SK-N-SH (cell line): Measurements from ENCODE around the gene CEP112. TPM values are rescaled to one million over a fixed set of nuclear protein-coding genes. Genes with fewer than 3 reads are reported as not detected.

Source experiments
- CTCF ChIA-PET: fragments of 300-600, 350-600 bp; formaldehyde crosslinking; extraction: SDS; loops from one replicate; lab custom pipeline; 2021; lab: Yijun Ruan, JAX
- POLR2A ChIA-PET: fragments of 350-600 bp; sonication (Branson Sonifier 250); formaldehyde crosslinking; extraction: SDS; loops from one replicate; lab custom pipeline; 2020; ENCODE audit warnings: antibody characterized with exemption, inconsistent platforms; lab: Yijun Ruan, JAX
- DNase-seq: peaks from one replicate; pipeline ENCODE4 v3.0.0; 2012
- H2AFZ ChIP-seq: fragments of 200-600 bp; sonication (generic); 2 replicates; pipeline ENCODE4 v1.8.1; 2016; ENCODE audit warnings: antibody characterized with exemption, mild to moderate bottlenecking, low read depth
- H3F3A ChIP-seq: fragments of 200-600 bp; sonication (generic); replicated peaks from 2 replicates; pipeline ENCODE3; 2016; ENCODE audit warnings: antibody characterized with exemption, mild to moderate bottlenecking; ENCODE audit not compliant: insufficient read depth
- H3K27ac ChIP-seq, 2 experiments: fragments of 200-500 bp in 1 of 2; fragments of 200-600 bp in 1 of 2; sonication (Bioruptor generic) in 1 of 2; sonication (generic), shearing (Covaris generic) in 1 of 2; 2 replicates each; pipeline versions ENCODE4 v1.5.1 to v1.6.1; 2014 to 2016; ENCODE audit warnings: low read depth in 2 of 2, inconsistent platforms in 1 of 2, low read length in 1 of 2, mild to moderate bottlenecking in 1 of 2, mixed read lengths in 1 of 2
- H3K27me3 ChIP-seq: fragments of 200-600 bp; sonication (generic), shearing (Covaris generic); 2 replicates; pipeline ENCODE4 v1.6.1; 2016; ENCODE audit warnings: mixed run types; ENCODE audit not compliant: insufficient read depth
- H3K36me3 ChIP-seq, 2 experiments: fragments of 200-500 bp in 1 of 2; fragments of 200-600 bp in 1 of 2; sonication (Bioruptor generic) in 1 of 2; sonication (generic) in 1 of 2; replicated peaks in 1 of 2; 2 replicates each; pipeline versions ENCODE3 to v1.5.1; 2014 to 2016; ENCODE audit warnings: low read length in 1 of 2, mild to moderate bottlenecking in 1 of 2; ENCODE audit not compliant: insufficient read depth in 2 of 2, control insufficient read depth in 1 of 2
- H3K4me1 ChIP-seq, 2 experiments: fragments of 200-500 bp in 1 of 2; fragments of 200-600 bp in 1 of 2; sonication (Bioruptor generic) in 1 of 2; sonication (generic), shearing (Covaris generic) in 1 of 2; 2 replicates each; pipeline versions ENCODE4 v1.5.1 to v1.6.1; 2014 to 2016; ENCODE audit warnings: low read depth in 1 of 2, low read length in 1 of 2, mixed run types in 1 of 2; ENCODE audit not compliant: insufficient read depth in 2 of 2, control insufficient read depth in 1 of 2
- H3K4me2 ChIP-seq: fragments of 200-600 bp; sonication (generic), shearing (Covaris generic); 2 replicates; pipeline ENCODE4 v1.6.1; 2017; ENCODE audit warnings: mixed run types
- H3K4me3 ChIP-seq, 2 experiments: fragments of 200-500 bp in 1 of 2; fragments of 200-600 bp in 1 of 2; sonication (Bioruptor generic) in 1 of 2; sonication (generic), shearing (Covaris generic) in 1 of 2; 2 replicates each; pipeline versions ENCODE4 v1.5.1 to v1.8.1; 2014 to 2016; ENCODE audit warnings: low read depth in 2 of 2, inconsistent platforms in 1 of 2, low read length in 1 of 2, mild to moderate bottlenecking in 1 of 2, mixed read lengths in 1 of 2, moderate library complexity in 1 of 2
- H3K79me2 ChIP-seq: fragments of 200-600 bp; sonication (generic); 2 replicates; pipeline ENCODE4 v1.8.1; 2017; ENCODE audit warnings: mild to moderate bottlenecking; ENCODE audit not compliant: insufficient read depth
- H3K9ac ChIP-seq: fragments of 200-600 bp; sonication (generic); 2 replicates; pipeline ENCODE4 v1.6.1; 2017; ENCODE audit warnings: mixed run types
- H3K9me2 ChIP-seq: fragments of 200-600 bp; sonication (generic); 2 replicates; pipeline ENCODE4 v1.6.1; 2017; ENCODE audit warnings: mixed run types
- H3K9me3 ChIP-seq: fragments of 200-600 bp; sonication (generic); 2 replicates; pipeline ENCODE4 v1.6.1; 2017; ENCODE audit warnings: mixed run types, mild to moderate bottlenecking, moderate library complexity
- H4K20me1 ChIP-seq: fragments of 200-600 bp; sonication (generic); 2 replicates; pipeline ENCODE4 v1.6.1; 2017; ENCODE audit warnings: mild to moderate bottlenecking, mixed run types; ENCODE audit not compliant: insufficient read depth
- EP300 ChIP-seq, 2 experiments: IDR thresholded peaks; 2 replicates each; pipeline versions ENCODE4 v1.4.0 to v1.6.1; 2012; ENCODE audit warnings: borderline replicate concordance in 1 of 2, low read depth in 1 of 2, low read length in 1 of 2
- EZH2phosphoT487 ChIP-seq: fragments of 200-600 bp; sonication (generic); IDR thresholded peaks from 2 replicates; pipeline ENCODE4 v1.6.1; 2017; ENCODE audit warnings: low read depth, mixed run types, mild to moderate bottlenecking, antibody characterized with exemption, moderate library complexity, borderline replicate concordance
- FOXJ3 ChIP-seq: sonication (generic); formaldehyde crosslinking; IDR thresholded peaks from 2 replicates; pipeline ENCODE4 v1.5.1; 2020; ENCODE audit warnings: mild to moderate bottlenecking, missing genetic modification reagents
- GABPA ChIP-seq: IDR thresholded peaks from 2 replicates; pipeline ENCODE4 v1.4.0; 2012; ENCODE audit warnings: low read depth, mild to moderate bottlenecking
- JUND ChIP-seq: IDR thresholded peaks from 2 replicates; pipeline ENCODE4 v1.4.0; 2012
- POLR2AphosphoS5 ChIP-seq: IDR thresholded peaks from 2 replicates; pipeline ENCODE4 v1.6.1; 2012; ENCODE audit warnings: low read depth, low read length
- RXRA ChIP-seq: IDR thresholded peaks from 2 replicates; pipeline ENCODE4 v1.4.0; 2012; ENCODE audit warnings: low read depth, mild to moderate bottlenecking, borderline replicate concordance
- SMC3 ChIP-seq: IDR thresholded peaks from 2 replicates; pipeline ENCODE4 v1.6.1; 2012; ENCODE audit warnings: low read depth, low read length, improper control_type of control experiment
- TAF1 ChIP-seq: IDR thresholded peaks from 2 replicates; pipeline ENCODE4 v1.6.1; 2012; ENCODE audit warnings: low read depth, mild to moderate bottlenecking, low read length, moderate library complexity, borderline replicate concordance
- TCF12 ChIP-seq: IDR thresholded peaks from 2 replicates; pipeline ENCODE4 v1.4.0; 2012
- WGBS: methylation state at CpG from one replicate; pipeline ENCODE4 v1.1.6; 2017; ENCODE audit warnings: low lambda C conversion rate; 5-methylcytosine and 5-hydroxymethylcytosine counted together
- polyA plus RNA-seq, 3 experiments: library from polyadenylated mRNA; depleted of rRNA; stranded (reverse); fragments of >200 nt; gene quantifications; 2 replicates each; pipeline ENCODE4 v1.2.3, GENCODE V29; 2012
- TF ChIP-seq, protein P1 (sequence below): fragments of 150-350 bp; IDR thresholded peaks from 2 replicates; pipeline ENCODE4 v1.6.1; 2017; ENCODE audit warnings: antibody characterized with exemption, low read length, low read depth, borderline replicate concordance
- TF ChIP-seq, protein P2 (sequence below): IDR thresholded peaks from 2 replicates; pipeline ENCODE4 v1.4.0; 2012; ENCODE audit warnings: low read depth
- TF ChIP-seq, protein P3 (sequence below): fragments of 200-600 bp; sonication (generic); IDR thresholded peaks from 2 replicates; pipeline ENCODE4 v1.6.1; 2017; ENCODE audit warnings: antibody characterized with exemption, mild to moderate bottlenecking, moderate library complexity
- TF ChIP-seq, protein P4 (sequence below): fragments of 150-350 bp; IDR thresholded peaks from 2 replicates; pipeline ENCODE4 v1.6.1; 2016; ENCODE audit warnings: mild to moderate bottlenecking, low read depth, low read length
- TF ChIP-seq, protein P5 (sequence below): IDR thresholded peaks from 2 replicates; pipeline ENCODE4; 2012

CEP112 gene
- polyA plus RNA-seq, 1 of the 3 experiments (the other 2 are of a cell fraction) = 7.9 TPM

DNA sequence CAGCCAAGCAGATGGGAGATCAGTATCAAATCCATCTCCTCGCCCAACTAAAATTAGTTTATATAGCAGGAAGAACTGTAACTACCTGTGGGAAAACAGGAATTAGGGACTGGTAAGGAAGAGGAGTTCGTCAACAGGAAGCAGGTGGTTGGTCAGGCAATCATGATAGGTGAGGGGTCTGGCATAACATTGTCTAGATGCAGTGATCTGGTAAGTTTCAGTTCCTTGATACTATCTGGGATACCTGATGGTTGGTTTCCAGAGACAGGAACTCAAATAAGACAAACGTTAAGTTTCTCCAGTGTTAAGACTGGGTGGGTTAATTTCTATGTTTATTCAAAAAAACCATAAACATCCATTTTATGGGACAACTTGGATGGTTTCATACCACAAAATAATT is 53.8 kb downstream of the CEP112 start:
- 94% methylated on average over 3 of the region's 3 CpGs for WGBS
- no peak for DNase-seq
- Histone ChIP-seq H3K79me2 (no peaks in the 10 kb centered on the region), H3F3A (no peaks in the 10 kb centered on the region), H4K20me1 (no peaks in the 10 kb centered on the region), H3K4me1 (no peaks in the 10 kb centered on the region), H3K27me3 (no peaks in the 10 kb centered on the region), H2AFZ (no peak overlapping the region), H3K4me2 (no peak overlapping the region), H3K27ac (no peak overlapping the region), H3K4me3 (no peak overlapping the region), H3K36me3 (peaks cover 0 to 34% of the 10 kb centered on the region in 2 experiments), H3K9me3 (peaks cover 6% of the 10 kb centered on the region), H3K9me2 (no peaks in the 10 kb centered on the region), H3K9ac (no peak overlapping the region)
- POLR2A ChIA-PET = no interaction called here
- TF ChIP-seq JUND = no peak
- TF ChIP-seq RXRA = no peak
- TF ChIP-seq, protein P1, sequence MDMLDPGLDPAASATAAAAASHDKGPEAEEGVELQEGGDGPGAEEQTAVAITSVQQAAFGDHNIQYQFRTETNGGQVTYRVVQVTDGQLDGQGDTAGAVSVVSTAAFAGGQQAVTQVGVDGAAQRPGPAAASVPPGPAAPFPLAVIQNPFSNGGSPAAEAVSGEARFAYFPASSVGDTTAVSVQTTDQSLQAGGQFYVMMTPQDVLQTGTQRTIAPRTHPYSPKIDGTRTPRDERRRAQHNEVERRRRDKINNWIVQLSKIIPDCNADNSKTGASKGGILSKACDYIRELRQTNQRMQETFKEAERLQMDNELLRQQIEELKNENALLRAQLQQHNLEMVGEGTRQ = no peak
- no peak for TF ChIP-seq GABPA
- TF ChIP-seq, protein P2, sequence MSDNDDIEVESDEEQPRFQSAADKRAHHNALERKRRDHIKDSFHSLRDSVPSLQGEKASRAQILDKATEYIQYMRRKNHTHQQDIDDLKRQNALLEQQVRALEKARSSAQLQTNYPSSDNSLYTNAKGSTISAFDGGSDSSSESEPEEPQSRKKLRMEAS = no peak
- TF ChIP-seq, protein P3, sequence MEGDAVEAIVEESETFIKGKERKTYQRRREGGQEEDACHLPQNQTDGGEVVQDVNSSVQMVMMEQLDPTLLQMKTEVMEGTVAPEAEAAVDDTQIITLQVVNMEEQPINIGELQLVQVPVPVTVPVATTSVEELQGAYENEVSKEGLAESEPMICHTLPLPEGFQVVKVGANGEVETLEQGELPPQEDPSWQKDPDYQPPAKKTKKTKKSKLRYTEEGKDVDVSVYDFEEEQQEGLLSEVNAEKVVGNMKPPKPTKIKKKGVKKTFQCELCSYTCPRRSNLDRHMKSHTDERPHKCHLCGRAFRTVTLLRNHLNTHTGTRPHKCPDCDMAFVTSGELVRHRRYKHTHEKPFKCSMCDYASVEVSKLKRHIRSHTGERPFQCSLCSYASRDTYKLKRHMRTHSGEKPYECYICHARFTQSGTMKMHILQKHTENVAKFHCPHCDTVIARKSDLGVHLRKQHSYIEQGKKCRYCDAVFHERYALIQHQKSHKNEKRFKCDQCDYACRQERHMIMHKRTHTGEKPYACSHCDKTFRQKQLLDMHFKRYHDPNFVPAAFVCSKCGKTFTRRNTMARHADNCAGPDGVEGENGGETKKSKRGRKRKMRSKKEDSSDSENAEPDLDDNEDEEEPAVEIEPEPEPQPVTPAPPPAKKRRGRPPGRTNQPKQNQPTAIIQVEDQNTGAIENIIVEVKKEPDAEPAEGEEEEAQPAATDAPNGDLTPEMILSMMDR = no peak
- TF ChIP-seq TAF1 = no peak
- no peak for TF ChIP-seq EZH2phosphoT487
- no peak for TF ChIP-seq TCF12
- TF ChIP-seq EP300 (IDR thresholded peaks at IDR 0.05; ENCODE audit: borderline replicate concordance in 1 of 2, low read depth in 1 of 2, low read length in 1 of 2) = no peak
- no peak for TF ChIP-seq SMC3
- TF ChIP-seq POLR2AphosphoS5 = no peak
- TF ChIP-seq, protein P4, sequence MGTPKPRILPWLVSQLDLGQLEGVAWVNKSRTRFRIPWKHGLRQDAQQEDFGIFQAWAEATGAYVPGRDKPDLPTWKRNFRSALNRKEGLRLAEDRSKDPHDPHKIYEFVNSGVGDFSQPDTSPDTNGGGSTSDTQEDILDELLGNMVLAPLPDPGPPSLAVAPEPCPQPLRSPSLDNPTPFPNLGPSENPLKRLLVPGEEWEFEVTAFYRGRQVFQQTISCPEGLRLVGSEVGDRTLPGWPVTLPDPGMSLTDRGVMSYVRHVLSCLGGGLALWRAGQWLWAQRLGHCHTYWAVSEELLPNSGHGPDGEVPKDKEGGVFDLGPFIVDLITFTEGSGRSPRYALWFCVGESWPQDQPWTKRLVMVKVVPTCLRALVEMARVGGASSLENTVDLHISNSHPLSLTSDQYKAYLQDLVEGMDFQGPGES = no peak
- TF ChIP-seq FOXJ3 (CRISPR knock-in tag) = no peak
- TF ChIP-seq, protein P5, sequence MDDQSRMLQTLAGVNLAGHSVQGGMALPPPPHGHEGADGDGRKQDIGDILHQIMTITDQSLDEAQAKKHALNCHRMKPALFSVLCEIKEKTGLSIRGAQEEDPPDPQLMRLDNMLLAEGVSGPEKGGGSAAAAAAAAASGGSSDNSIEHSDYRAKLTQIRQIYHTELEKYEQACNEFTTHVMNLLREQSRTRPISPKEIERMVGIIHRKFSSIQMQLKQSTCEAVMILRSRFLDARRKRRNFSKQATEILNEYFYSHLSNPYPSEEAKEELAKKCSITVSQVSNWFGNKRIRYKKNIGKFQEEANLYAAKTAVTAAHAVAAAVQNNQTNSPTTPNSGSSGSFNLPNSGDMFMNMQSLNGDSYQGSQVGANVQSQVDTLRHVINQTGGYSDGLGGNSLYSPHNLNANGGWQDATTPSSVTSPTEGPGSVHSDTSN = no peak
- CTCF ChIA-PET = no interaction called here
